Mucosa of rectum (tissue), 2 donors: ENCODE results near the gene PPDPF.
A peak's percentile ranks its signal among the peaks of the same experiment; 100 is the strongest.

ENCODE experiments used
- H3K27ac ChIP-seq, 2 donors: one replicate each; pipeline ENCODE4 v1.7.0; 2013; ENCODE audit warnings: inconsistent platforms in 2 of 2, low read depth in 2 of 2, low read length in 2 of 2
- H3K27me3 ChIP-seq, 2 donors: one replicate each; pipeline ENCODE4 v1.7.0; 2013; ENCODE audit warnings: low read length in 2 of 2; ENCODE audit not compliant: control insufficient read depth in 2 of 2, insufficient read depth in 2 of 2
- H3K36me3 ChIP-seq, 2 donors: one replicate each; pipeline ENCODE4 v1.7.0; 2013; ENCODE audit warnings: low read length in 2 of 2; ENCODE audit not compliant: control insufficient read depth in 2 of 2, insufficient read depth in 2 of 2
- H3K4me1 ChIP-seq, 2 donors: one replicate each; pipeline ENCODE4 v1.7.0; 2013; ENCODE audit warnings: low read length in 2 of 2, mild to moderate bottlenecking in 1 of 2; ENCODE audit not compliant: control insufficient read depth in 2 of 2, insufficient read depth in 2 of 2
- H3K4me3 ChIP-seq, 2 donors: one replicate each; pipeline ENCODE4 v1.7.0; 2013; ENCODE audit warnings: low read length in 2 of 2
- H3K9ac ChIP-seq, 2 donors: one replicate each; pipeline ENCODE4 v1.7.0; 2013; ENCODE audit warnings: low read length in 2 of 2, low read depth in 1 of 2, mild to moderate bottlenecking in 1 of 2
- H3K9me3 ChIP-seq, 2 donors: one replicate each; pipeline ENCODE4 v1.7.0; 2013; ENCODE audit warnings: low read length in 2 of 2; ENCODE audit not compliant: control insufficient read depth in 2 of 2
- donor health status: healthy.
- donor health status: Normal muscosa, but diverticular disease.

Gene PPDPF

DNA sequence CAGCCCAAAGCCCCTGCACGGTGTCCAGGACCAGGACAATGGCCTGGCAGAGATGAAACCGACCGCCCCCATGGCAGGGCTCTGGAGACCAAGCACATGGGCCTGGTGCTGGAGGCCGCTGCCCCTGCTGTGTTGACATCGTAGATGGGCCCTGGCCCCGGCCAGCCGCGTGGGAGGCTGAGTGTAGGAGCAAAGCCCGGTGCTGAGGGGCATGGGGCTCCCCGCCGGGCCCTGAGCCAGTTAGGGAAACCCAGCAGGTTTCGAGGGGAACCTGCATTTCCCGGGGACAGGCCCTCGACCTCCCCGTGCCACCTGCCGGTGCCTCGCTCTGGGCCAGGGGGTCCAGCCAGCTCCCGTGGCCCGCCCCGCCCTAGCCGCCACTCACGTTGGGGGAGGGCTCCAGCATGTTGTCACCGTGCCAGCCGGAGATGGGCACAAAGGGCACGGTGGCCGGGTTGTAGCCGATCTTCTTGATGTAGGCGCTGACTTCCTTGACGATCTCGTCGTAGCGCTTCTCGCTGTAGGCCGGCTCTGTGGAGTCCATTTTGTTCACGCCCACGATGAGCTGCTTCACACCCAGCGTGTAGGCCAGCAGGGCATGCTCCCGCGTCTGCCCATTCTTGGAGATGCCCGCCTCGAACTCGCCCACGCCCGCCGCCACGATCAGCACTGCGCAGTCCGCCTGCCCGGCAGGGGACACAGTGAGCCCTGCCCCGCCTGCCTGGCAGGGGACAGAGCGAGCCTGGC lies 26.0 kb upstream of the PPDPF start:
- peaks cover 2% of the 10 kb centered on the region in 2 donors for H3K4me1 ChIP-seq
- H3K9ac ChIP-seq: no peak overlapping the region

DNA sequence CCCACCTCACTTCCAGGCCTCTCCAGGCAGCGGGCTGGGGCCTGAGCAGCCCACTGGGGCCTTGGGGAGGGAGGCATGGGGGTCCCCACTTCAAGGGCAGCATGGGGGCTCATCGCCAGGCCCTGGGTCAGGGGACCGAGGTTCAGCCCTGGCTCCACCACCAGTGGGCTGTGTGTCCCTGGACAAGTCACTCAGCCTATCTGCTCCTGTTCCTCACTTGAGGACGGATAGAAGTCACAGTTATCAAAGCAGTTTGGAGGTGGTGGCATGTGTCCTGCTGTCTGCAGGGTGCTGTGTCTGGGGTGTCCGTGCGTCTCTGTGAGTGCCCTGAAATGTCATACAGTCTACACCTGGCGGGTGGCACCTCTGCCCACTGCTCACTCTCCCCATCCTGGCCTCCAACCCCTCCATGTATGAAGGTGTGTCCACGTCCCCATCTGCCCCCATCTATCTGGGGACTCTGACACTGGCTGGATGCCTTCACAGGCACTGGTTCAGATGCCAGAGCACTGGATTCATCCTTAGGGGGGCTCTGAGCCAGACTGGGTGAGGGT lies 25.3 kb upstream of the PPDPF start:
- Histone ChIP-seq H3K9ac (no peak overlapping the region), H3K4me1 (peaks cover 2% of the 10 kb centered on the region in 2 donors), H3K4me3 (no peak overlapping the region), H3K36me3 (no peaks in the 10 kb centered on the region), H3K27ac (no peak overlapping the region), H3K27me3 (peaks cover 10 to 17% of the 10 kb centered on the region in 2 donors), H3K9me3 (no peaks in the 10 kb centered on the region)

More for the DNA sequence above, 26.0 kb upstream of the PPDPF start:
- no peak overlapping the region for H3K4me3 ChIP-seq
- H3K9me3 ChIP-seq: no peaks in the 10 kb centered on the region
- H3K36me3 ChIP-seq: no peaks in the 10 kb centered on the region
- H3K27me3 ChIP-seq: peaks cover 10 to 13% of the 10 kb centered on the region in 2 donors
- no peak overlapping the region for H3K27ac ChIP-seq

DNA sequence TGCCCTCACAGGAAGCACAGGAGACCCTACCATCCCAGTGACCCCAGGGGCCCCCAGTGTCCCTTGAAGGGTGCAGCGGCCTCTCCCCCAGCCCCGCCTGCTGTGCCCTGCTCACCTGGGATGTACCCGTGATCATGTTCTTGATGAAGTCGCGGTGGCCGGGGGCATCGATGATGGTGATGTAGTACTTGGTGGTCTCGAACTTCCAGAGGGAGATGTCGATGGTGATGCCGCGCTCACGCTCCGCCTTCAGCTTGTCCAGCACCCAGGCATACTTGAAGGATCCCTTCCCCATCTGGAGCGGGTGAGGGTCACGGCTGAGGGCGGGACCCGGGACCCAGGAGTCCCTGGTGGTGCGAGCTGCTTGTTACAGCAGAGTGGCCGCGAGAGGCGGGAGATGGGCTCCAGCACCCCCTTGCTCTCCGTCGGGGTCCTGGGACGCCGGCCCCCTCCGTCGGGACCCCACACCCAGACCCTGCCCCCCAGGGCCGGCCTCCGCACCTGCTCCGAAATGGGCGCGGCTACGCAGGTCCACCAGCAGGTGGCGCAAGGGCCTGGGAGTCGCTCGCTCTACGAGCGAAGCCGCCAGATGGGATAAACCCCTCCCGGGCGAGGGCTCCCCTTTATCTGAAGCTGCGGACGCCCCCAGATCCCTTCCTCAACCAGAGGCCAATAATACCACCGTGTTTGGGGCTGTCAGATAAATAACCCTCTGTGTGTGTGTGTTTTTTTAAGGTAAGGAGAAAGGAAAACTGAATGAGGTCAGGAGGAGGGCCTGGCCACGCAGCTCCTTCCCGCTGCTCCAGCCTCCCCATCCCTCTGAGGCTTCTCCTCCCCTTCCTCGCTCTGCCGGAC lies 24.6 kb upstream of the PPDPF start:
- Histone ChIP-seq H3K4me1 (peaks cover 2% of the 10 kb centered on the region in 2 donors), H3K36me3 (no peaks in the 10 kb centered on the region), H3K27ac (no peak overlapping the region), H3K9ac (peak overlapping the region in 1 of 2 donors; percentile 46), H3K4me3 (peak overlapping the region; percentile 41 to 65), H3K27me3 (peaks cover 13 to 21% of the 10 kb centered on the region in 2 donors), H3K9me3 (no peaks in the 10 kb centered on the region)

DNA sequence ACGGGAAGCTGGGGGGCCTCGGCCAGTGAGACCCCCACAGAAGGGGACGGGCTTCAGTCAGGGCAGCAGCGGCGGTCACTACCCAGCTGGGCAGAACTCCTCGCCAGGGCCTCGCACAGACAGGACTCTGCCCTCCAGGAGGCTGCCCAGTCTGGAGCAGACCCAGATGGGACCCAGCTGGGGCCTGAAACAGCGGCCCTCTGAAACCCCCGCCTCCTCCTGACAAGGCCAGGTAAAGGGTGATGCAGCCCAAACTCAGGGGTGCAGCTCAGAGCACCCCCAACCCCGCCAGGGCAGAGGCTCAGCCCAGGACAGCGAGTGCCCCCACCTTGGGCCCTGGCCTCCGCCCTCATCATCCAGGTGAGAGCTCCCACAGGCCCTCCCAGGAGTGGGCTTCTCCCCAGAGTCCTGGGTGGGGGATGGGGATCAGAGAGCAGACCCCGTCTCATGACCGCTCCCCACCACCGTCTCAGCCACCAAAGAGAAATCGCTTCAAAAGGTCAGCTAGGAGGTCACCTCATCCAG lies 23.9 kb upstream of the PPDPF start:
- Histone ChIP-seq H3K9me3 (no peaks in the 10 kb centered on the region), H3K27ac (no peak overlapping the region), H3K36me3 (no peaks in the 10 kb centered on the region), H3K27me3 (peaks cover 14 to 22% of the 10 kb centered on the region in 2 donors), H3K9ac (peak overlapping the region in 1 of 2 donors; percentile 46), H3K4me3 (peak overlapping the region; percentile 41 to 65), H3K4me1 (peaks cover 2% of the 10 kb centered on the region in 2 donors)

DNA sequence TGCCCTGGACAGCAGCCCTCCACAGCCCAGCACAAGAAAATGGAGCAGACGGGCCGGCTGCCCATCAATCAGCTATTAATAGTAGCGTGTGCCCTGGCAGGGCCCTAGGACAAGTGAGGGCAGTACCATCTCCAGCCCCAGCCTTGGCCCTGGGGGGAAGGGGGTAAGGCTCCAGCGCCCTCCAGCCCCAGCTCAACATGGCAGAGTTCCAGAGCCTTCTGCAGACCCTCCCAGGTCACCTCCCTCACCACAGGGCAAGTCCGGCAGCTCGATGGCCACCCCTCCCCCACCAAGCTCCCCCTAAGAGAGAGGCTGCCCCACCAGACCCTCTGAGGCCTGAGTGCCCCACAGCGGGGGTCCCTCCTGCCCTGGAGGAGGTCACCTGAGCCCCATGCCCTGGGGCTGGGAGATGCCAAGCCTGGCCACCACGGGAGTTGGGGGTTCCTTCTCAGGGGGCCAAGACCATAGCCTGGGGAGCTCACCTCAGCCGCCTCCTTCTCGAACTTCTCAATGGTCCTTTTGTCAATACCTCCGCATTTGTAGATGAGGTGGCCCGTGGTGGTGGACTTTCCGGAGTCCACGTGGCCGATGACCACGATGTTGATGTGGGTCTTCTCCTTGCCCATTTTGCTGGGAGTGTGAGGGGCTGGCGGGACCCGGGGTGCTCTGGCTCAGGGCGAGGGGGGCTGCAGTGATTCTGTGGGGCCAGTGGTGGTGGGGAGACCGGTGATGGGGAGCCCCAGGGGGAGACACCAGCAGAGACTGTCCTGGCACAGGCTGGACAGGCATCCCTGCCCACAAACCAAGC lies 23.2 kb upstream of the PPDPF start:
- H3K27ac ChIP-seq: no peak overlapping the region
- peaks cover 2% of the 10 kb centered on the region in 2 donors for H3K4me1 ChIP-seq
- no peak overlapping the region for H3K9ac ChIP-seq
- no peak overlapping the region for H3K4me3 ChIP-seq
- no peaks in the 10 kb centered on the region for H3K36me3 ChIP-seq
- no peaks in the 10 kb centered on the region for H3K9me3 ChIP-seq
- H3K27me3 ChIP-seq: peaks cover 14 to 25% of the 10 kb centered on the region in 2 donors

DNA sequence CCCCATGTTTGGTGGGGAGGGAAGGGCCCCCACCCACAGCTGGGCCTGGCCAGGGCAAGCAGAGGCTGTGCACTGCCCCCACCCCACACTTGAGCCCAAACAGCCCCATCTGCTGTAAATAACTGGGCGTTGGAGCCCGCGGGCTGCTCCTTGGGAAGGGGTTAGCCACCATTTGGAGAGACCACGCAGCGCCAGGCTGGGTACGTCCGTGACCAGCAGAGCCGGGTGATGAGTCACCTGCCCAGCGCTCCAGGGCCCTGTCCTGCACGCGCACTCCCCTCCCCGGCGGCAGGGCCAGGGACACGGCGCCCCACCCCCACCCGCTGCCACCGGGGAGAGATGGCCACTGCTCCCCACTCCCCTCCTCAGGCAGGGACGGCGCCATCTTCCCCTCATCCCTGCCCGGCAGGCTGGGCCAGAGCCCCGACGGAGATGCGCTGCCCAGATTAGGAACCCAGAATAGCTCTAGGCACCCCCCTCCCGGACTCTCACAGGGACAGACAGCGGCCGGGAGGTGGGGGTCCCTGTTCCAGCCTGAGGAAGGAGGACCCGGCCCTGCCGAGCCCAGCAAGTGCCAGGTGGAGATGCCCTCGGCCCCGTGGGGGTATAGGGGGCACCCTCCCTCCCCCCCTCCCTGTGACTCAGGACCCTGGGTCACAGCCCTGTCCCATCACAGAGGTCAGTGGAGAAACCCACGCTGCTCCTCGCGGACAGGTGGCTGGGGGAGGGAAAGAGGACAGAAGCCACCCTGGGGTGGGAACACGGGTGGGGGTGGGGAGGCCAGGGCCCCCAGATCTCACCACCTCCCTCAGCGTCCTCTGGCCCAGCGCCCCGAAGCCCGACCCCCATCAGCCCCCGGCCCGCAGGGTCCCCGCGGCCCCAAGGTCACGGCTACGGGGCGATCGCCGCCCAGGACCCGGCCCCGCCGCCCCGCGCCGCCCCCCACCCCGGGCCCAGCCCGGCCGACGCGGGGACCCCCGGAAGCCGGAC lies 22.3 kb upstream of the PPDPF start:
- H3K9ac ChIP-seq: no peak overlapping the region
- H3K4me3 ChIP-seq: no peak overlapping the region
- no peak overlapping the region for H3K27ac ChIP-seq
- H3K9me3 ChIP-seq: no peaks in the 10 kb centered on the region
- H3K27me3 ChIP-seq: peaks cover 18 to 25% of the 10 kb centered on the region in 2 donors
- H3K4me1 ChIP-seq: peaks cover 2% of the 10 kb centered on the region in 2 donors
- H3K36me3 ChIP-seq: no peaks in the 10 kb centered on the region

DNA sequence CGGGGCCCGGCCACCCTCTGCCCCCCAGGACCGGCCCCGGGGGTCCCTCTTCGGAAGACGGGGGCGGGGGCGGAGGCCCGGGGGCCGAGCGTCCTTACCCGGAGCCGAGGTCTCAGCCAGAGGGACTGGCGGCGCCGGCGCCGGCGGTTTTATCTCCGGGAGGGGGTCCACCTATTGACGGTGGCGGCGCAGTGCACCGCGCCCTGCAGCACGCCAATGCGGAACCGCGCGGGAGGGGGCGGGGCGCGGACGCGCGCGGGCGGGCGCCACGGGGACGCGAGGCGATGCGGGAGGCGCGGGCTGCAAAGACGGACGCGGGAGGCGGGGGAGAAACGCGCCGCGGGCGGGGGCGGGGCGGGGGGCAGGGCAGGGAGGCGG lies 21.6 kb upstream of the PPDPF start, which contains the start of gene EEF1A2:
TSS of gene EEF1A2 (minus strand) at position 124 of the 378 bp plus-strand sequence. CDS start 1,320 bp downstream, outside the sequence.
- Histone ChIP-seq H3K27me3 (peaks cover 19 to 25% of the 10 kb centered on the region in 2 donors), H3K4me1 (peaks cover 2% of the 10 kb centered on the region in 2 donors), H3K36me3 (no peaks in the 10 kb centered on the region), H3K9ac (no peak within 1 kb of the TSS), H3K27ac (no peak within 1 kb of the TSS), H3K9me3 (no peaks in the 10 kb centered on the region), H3K4me3 (no peak within 1 kb of the TSS)

DNA sequence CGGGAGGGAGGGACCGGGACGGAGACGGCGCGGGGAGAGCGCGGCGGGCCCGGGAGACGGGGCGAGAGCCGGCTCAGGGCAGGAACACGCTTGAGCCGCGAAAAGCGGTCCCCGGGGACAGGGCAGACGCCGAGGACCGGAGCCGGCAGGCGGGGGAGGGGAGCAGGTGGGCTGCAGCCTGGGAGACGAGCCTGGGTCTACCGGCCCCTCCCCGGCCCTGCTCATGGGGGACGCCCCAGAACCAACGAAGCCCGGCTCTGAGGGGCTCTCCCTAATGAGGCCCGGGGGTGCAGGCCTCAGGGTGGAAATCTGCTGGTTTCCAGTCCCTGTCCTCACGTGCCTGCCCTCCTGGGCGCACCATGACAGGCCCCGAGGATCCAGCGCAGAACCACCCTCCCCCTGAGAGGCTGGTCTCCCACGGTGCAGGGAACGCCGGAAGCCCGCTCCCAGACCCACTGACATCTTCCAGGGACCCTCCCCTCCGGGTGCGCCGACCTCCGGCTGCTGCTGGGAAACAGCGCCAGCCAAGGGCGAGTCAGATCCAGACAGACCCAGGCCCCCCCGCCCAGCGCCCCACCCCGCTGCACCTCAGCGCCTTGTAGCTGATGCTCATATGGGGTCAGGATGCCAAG lies 21.1 kb upstream of the PPDPF start:
- Histone ChIP-seq H3K9me3 (no peaks in the 10 kb centered on the region), H3K27ac (no peak overlapping the region), H3K36me3 (no peaks in the 10 kb centered on the region), H3K4me1 (peaks cover 2% of the 10 kb centered on the region in 2 donors), H3K27me3 (peaks cover 21 to 25% of the 10 kb centered on the region in 2 donors), H3K9ac (no peak overlapping the region), H3K4me3 (no peak overlapping the region)
